ENCODE data around the gene RSRC1.
"Not testable (repeated sequence)": the region's sequence is repeated elsewhere in the genome, so short reads cannot be mapped to it uniquely, and the experiment has no call there.

Gene RSRC1

GRCh38 chr3:158540066-158540465 lies 430.2 kb downstream of the RSRC1 start:
- DNase-seq = no peak

GRCh38 chr3:158548691-158549090 lies 438.8 kb downstream of the RSRC1 start:
- no peak for DNase-seq

- DNase-seq = not testable (repeated sequence)
Observed at GRCh38 chr3:158549938-158550337, 440.0 kb downstream of the RSRC1 start.

GRCh38 chr3:158552124-158552523 lies 442.2 kb downstream of the RSRC1 start:
- no peak for DNase-seq

GRCh38 chr3:158559504-158559903 lies 449.6 kb downstream of the RSRC1 start:
- no peak for DNase-seq

- no peak for DNase-seq
Observed at GRCh38 chr3:158560979-158561378, 451.1 kb downstream of the RSRC1 start.

- DNase-seq = no peak
Observed at GRCh38 chr3:158562674-158563073, 452.8 kb downstream of the RSRC1 start.

- no peak for DNase-seq
Observed at GRCh38 chr3:158563076-158563475, 453.2 kb downstream of the RSRC1 start.

- DNase-seq = no peak
Observed at GRCh38 chr3:158565076-158565475, 455.2 kb downstream of the RSRC1 start.

GRCh38 chr3:158568784-158569183 lies 458.9 kb downstream of the RSRC1 start:
- DNase-seq = no peak

GRCh38 chr3:158569794-158570193 lies 459.9 kb downstream of the RSRC1 start:
- no peak for DNase-seq

- DNase-seq = peak; percentile 99
Observed at GRCh38 chr3:158570999-158571702, 461.3 kb downstream of the RSRC1 start, which contains the start of gene MLF1. Gene MLF1, plus strand, starts transcription at chr3:158571194. Its CDS starts 107 bp downstream, at chr3:158571301.

- DNase-seq = no peak
Observed at GRCh38 chr3:158571969-158572765, 462.3 kb downstream of the RSRC1 start.

GRCh38 chr3:158572766-158573060 lies 462.8 kb downstream of the RSRC1 start:
- no peak for DNase-seq

- DNase-seq = no peak
Observed at GRCh38 chr3:158573714-158574113, 463.8 kb downstream of the RSRC1 start.

- no peak for DNase-seq
Observed at GRCh38 chr3:158574646-158575045, 464.8 kb downstream of the RSRC1 start.

- DNase-seq = no peak
Observed at GRCh38 chr3:158590223-158590622, 480.3 kb downstream of the RSRC1 start.
